ENCODE measurements around the gene TEDC2. TPM values are rescaled to one million over a fixed set of nuclear protein-coding genes. Genes with fewer than 3 reads are reported as not detected.
A peak's percentile ranks its signal among the peaks of the same experiment; 100 is the strongest.
"Not testable (repeated sequence)": the region's sequence is repeated elsewhere in the genome, so short reads cannot be mapped to it uniquely, and the experiment has no call there.

The TEDC2 gene
- total and polyA plus RNA-seq, 7 experiments from 2014 or later = 0.32 to 16.7 (median 0.62) TPM; not detected in 1

- Histone ChIP-seq H3K27ac (ENCODE audit: low read depth, low read length) (no peak overlapping the region), H3K27me3 (ENCODE audit: control insufficient read depth in 2 of 2, insufficient read depth in 2 of 2, low read length in 2 of 2) (peaks cover 4 to 9% of the 10 kb centered on the region in 2 donors), H3K9me3 (ENCODE audit: control insufficient read depth in 2 of 3, low read length in 3 of 3) (no peaks in the 10 kb centered on the region), H3K36me3 (ENCODE audit: control insufficient read depth in 2 of 3, insufficient read depth in 3 of 3, low read length in 3 of 3) (no peaks in the 10 kb centered on the region), H3K4me1 (ENCODE audit: control insufficient read depth in 2 of 2, insufficient read depth in 2 of 2, low read length in 2 of 2) (peaks cover 11 to 12% of the 10 kb centered on the region in 2 donors), H3K4me3 (ENCODE audit: low read length) (no peak overlapping the region)
- Mint-ChIP-seq H3K4me1 (peaks cover 13 to 39% (median 16%) of the 10 kb centered on the region in 7 donors), H3K4me3 (peak overlapping the region; percentile 61 to 80 (median 68)), H3K27ac (peak overlapping the region in 2 of 9 donors; percentile 14 to 16), H3K36me3 (peaks cover 0 to 1% (median 0%) of the 10 kb centered on the region in 5 donors), H3K9me3 (no peaks in the 10 kb centered on the region), H3K27me3 (peaks cover 0 to 23% (median 6%) of the 10 kb centered on the region in 5 donors)
- intact Hi-C loops (cut with micrococcal nuclease) = no loop called here
- ChIA-PET CTCF (no interaction called here), POLR2A (interaction anchor here (0.9 kb wide), 1 partner anchor 17 kb away, joined by 5 read pairs; the partner anchor contains the start of gene TEDC2)
- ATAC-seq (no peak), DNase-seq (no peak)
These were observed 16.8 kb downstream of the TEDC2 start for GRCh38 chr16:2476741-2477140.

GRCh38 chr16:2477327-2477726 lies 17.4 kb downstream of the TEDC2 start:
- no peaks in the 10 kb centered on the region for H3K9me3 Mint-ChIP-seq
- no peak overlapping the region for H3K27ac ChIP-seq (ENCODE audit: low read depth, low read length)
- no peaks in the 10 kb centered on the region for H3K9me3 ChIP-seq (ENCODE audit: control insufficient read depth in 2 of 3, low read length in 3 of 3)
- intact Hi-C loops (cut with micrococcal nuclease) = no loop called here
- H3K36me3 ChIP-seq (ENCODE audit: control insufficient read depth in 2 of 3, insufficient read depth in 3 of 3, low read length in 3 of 3) = no peaks in the 10 kb centered on the region
- no peak for ATAC-seq
- H3K36me3 Mint-ChIP-seq = peaks cover 0 to 1% (median 0%) of the 10 kb centered on the region in 5 donors
- peak overlapping the region in 1 of 10 donors; percentile 7 for H3K4me3 Mint-ChIP-seq
- H3K27ac Mint-ChIP-seq = no peak overlapping the region
- no peak for DNase-seq
- peaks cover 7 to 12% of the 10 kb centered on the region in 2 donors for H3K4me1 ChIP-seq (ENCODE audit: control insufficient read depth in 2 of 2, insufficient read depth in 2 of 2, low read length in 2 of 2)
- H3K4me1 Mint-ChIP-seq = peaks cover 13 to 41% (median 16%) of the 10 kb centered on the region in 7 donors
- ChIA-PET POLR2A (no interaction called here), CTCF (no interaction called here)
- H3K27me3 ChIP-seq (ENCODE audit: control insufficient read depth in 2 of 2, insufficient read depth in 2 of 2, low read length in 2 of 2) = peaks cover 4 to 5% of the 10 kb centered on the region in 2 donors
- H3K4me3 ChIP-seq (ENCODE audit: low read length) = no peak overlapping the region
- peaks cover 0 to 19% (median 6%) of the 10 kb centered on the region in 5 donors for H3K27me3 Mint-ChIP-seq

- no peak overlapping the region for H3K4me3 ChIP-seq (ENCODE audit: low read length)
- CTCF ChIA-PET = no interaction called here
- intact Hi-C loops (cut with micrococcal nuclease) = no loop called here
These were observed 18.4 kb downstream of the TEDC2 start for GRCh38 chr16:2478279-2478678.

GRCh38 chr16:2479996-2480395 lies 20.1 kb downstream of the TEDC2 start:
- H3K27me3 ChIP-seq (ENCODE audit: control insufficient read depth in 2 of 2, insufficient read depth in 2 of 2, low read length in 2 of 2); CTCF ChIA-PET; ATAC-seq; H3K4me3 Mint-ChIP-seq; H3K9me3 Mint-ChIP-seq; H3K9me3 ChIP-seq (ENCODE audit: control insufficient read depth in 2 of 3, low read length in 3 of 3); DNase-seq; H3K27ac ChIP-seq (ENCODE audit: low read depth, low read length); intact Hi-C loops (cut with micrococcal nuclease); H3K36me3 ChIP-seq (ENCODE audit: control insufficient read depth in 2 of 3, insufficient read depth in 3 of 3, low read length in 3 of 3); H3K36me3 Mint-ChIP-seq; H3K4me3 ChIP-seq (ENCODE audit: low read length); POLR2A ChIA-PET; H3K27ac Mint-ChIP-seq: not testable (repeated sequence)
- H3K4me1 ChIP-seq (ENCODE audit: control insufficient read depth in 2 of 2, insufficient read depth in 2 of 2, low read length in 2 of 2) = peaks cover 6 to 12% of the 10 kb centered on the region in 2 donors
- Mint-ChIP-seq H3K27me3 (peaks cover 0 to 11% (median 0%) of the 10 kb centered on the region in 5 donors), H3K4me1 (peaks cover 9 to 45% (median 16%) of the 10 kb centered on the region in 7 donors)

More at GRCh38 chr16:2478279-2478678, 18.4 kb downstream of the TEDC2 start:
- no peak for DNase-seq
- H3K9me3 ChIP-seq (ENCODE audit: control insufficient read depth in 2 of 3, low read length in 3 of 3) = no peaks in the 10 kb centered on the region
- no peaks in the 10 kb centered on the region for H3K27me3 ChIP-seq (ENCODE audit: control insufficient read depth in 2 of 2, insufficient read depth in 2 of 2, low read length in 2 of 2)
- POLR2A ChIA-PET = interaction anchor here (0.6 kb wide), 1 partner anchor 10 kb away, joined by 3 read pairs; no protein-coding TSS in a partner anchor
- no peaks in the 10 kb centered on the region for H3K36me3 ChIP-seq (ENCODE audit: control insufficient read depth in 2 of 3, insufficient read depth in 3 of 3, low read length in 3 of 3)
- Mint-ChIP-seq H3K27ac (no peak overlapping the region), H3K4me3 (no peak overlapping the region), H3K4me1 (peaks cover 11 to 44% (median 16%) of the 10 kb centered on the region in 7 donors), H3K36me3 (no peaks in the 10 kb centered on the region), H3K9me3 (no peaks in the 10 kb centered on the region), H3K27me3 (peaks cover 0 to 13% (median under 1%) of the 10 kb centered on the region in 5 donors)
- no peak for ATAC-seq
- no peak overlapping the region for H3K27ac ChIP-seq (ENCODE audit: low read depth, low read length)
- H3K4me1 ChIP-seq (ENCODE audit: control insufficient read depth in 2 of 2, insufficient read depth in 2 of 2, low read length in 2 of 2) = peaks cover 6 to 12% of the 10 kb centered on the region in 2 donors

GRCh38 chr16:2480948-2481347 lies 21.0 kb downstream of the TEDC2 start:
- Mint-ChIP-seq H3K27ac (no peak overlapping the region), H3K4me3 (no peak overlapping the region), H3K27me3 (peaks cover 0 to 9% (median 0%) of the 10 kb centered on the region in 5 donors), H3K9me3 (no peaks in the 10 kb centered on the region), H3K36me3 (no peaks in the 10 kb centered on the region), H3K4me1 (peaks cover 6 to 42% (median 15%) of the 10 kb centered on the region in 7 donors)
- no peaks in the 10 kb centered on the region for H3K36me3 ChIP-seq (ENCODE audit: control insufficient read depth in 2 of 3, insufficient read depth in 3 of 3, low read length in 3 of 3)
- peaks cover 3 to 8% of the 10 kb centered on the region in 2 donors for H3K4me1 ChIP-seq (ENCODE audit: control insufficient read depth in 2 of 2, insufficient read depth in 2 of 2, low read length in 2 of 2)
- intact Hi-C loops (cut with micrococcal nuclease) = no loop called here
- no peak overlapping the region for H3K27ac ChIP-seq (ENCODE audit: low read depth, low read length)
- DNase-seq (no peak), ATAC-seq (no peak)
- H3K27me3 ChIP-seq (ENCODE audit: control insufficient read depth in 2 of 2, insufficient read depth in 2 of 2, low read length in 2 of 2) = no peaks in the 10 kb centered on the region
- no peak overlapping the region for H3K4me3 ChIP-seq (ENCODE audit: low read length)
- POLR2A ChIA-PET = no interaction called here
- CTCF ChIA-PET = no interaction called here
- H3K9me3 ChIP-seq (ENCODE audit: control insufficient read depth in 2 of 3, low read length in 3 of 3) = no peaks in the 10 kb centered on the region

- Histone ChIP-seq H3K9me3 (ENCODE audit: control insufficient read depth in 2 of 3, low read length in 3 of 3) (no peaks in the 10 kb centered on the region), H3K4me3 (ENCODE audit: low read length) (no peak overlapping the region), H3K27me3 (ENCODE audit: control insufficient read depth in 2 of 2, insufficient read depth in 2 of 2, low read length in 2 of 2) (no peaks in the 10 kb centered on the region), H3K4me1 (ENCODE audit: control insufficient read depth in 2 of 2, insufficient read depth in 2 of 2, low read length in 2 of 2) (peaks cover 4 to 5% of the 10 kb centered on the region in 2 donors), H3K36me3 (ENCODE audit: control insufficient read depth in 2 of 3, insufficient read depth in 3 of 3, low read length in 3 of 3) (no peaks in the 10 kb centered on the region), H3K27ac (ENCODE audit: low read depth, low read length) (no peak overlapping the region)
- ChIA-PET POLR2A (no interaction called here), CTCF (no interaction called here)
- Mint-ChIP-seq H3K36me3 (no peaks in the 10 kb centered on the region), H3K27me3 (peaks cover 0 to 3% (median 0%) of the 10 kb centered on the region in 5 donors), H3K4me1 (peaks cover under 1 to 39% (median 9%) of the 10 kb centered on the region in 7 donors), H3K9me3 (no peaks in the 10 kb centered on the region), H3K27ac (no peak overlapping the region), H3K4me3 (no peak overlapping the region)
- ATAC-seq (no peak), DNase-seq (no peak)
- intact Hi-C loops (cut with micrococcal nuclease) = no loop called here
These were observed 21.8 kb downstream of the TEDC2 start for GRCh38 chr16:2481676-2482075.

GRCh38 chr16:2482249-2482648 lies 22.3 kb downstream of the TEDC2 start:
- intact Hi-C loops (cut with micrococcal nuclease) = no loop called here
- Mint-ChIP-seq H3K4me1 (peaks cover 7 to 40% (median 11%) of the 10 kb centered on the region in 7 donors), H3K27me3 (peaks cover 0 to 3% (median 0%) of the 10 kb centered on the region in 5 donors), H3K9me3 (no peaks in the 10 kb centered on the region), H3K36me3 (no peaks in the 10 kb centered on the region), H3K27ac (no peak overlapping the region), H3K4me3 (no peak overlapping the region)
- H3K4me1 ChIP-seq (ENCODE audit: control insufficient read depth in 2 of 2, insufficient read depth in 2 of 2, low read length in 2 of 2) = peaks cover 7 to 10% of the 10 kb centered on the region in 2 donors
- ChIA-PET CTCF (no interaction called here), POLR2A (no interaction called here)
- no peaks in the 10 kb centered on the region for H3K36me3 ChIP-seq (ENCODE audit: control insufficient read depth in 2 of 3, insufficient read depth in 3 of 3, low read length in 3 of 3)
- H3K9me3 ChIP-seq (ENCODE audit: control insufficient read depth in 2 of 3, low read length in 3 of 3) = no peaks in the 10 kb centered on the region
- no peak overlapping the region for H3K4me3 ChIP-seq (ENCODE audit: low read length)
- no peaks in the 10 kb centered on the region for H3K27me3 ChIP-seq (ENCODE audit: control insufficient read depth in 2 of 2, insufficient read depth in 2 of 2, low read length in 2 of 2)
- no peak for DNase-seq
- no peak for ATAC-seq
- no peak overlapping the region for H3K27ac ChIP-seq (ENCODE audit: low read depth, low read length)

Data from naive thymus-derived CD4-positive, alpha-beta T cell (primary cell).